Measurements from ENCODE around the gene FAM98B. TPM values are rescaled to one million over a fixed set of nuclear protein-coding genes. Genes with fewer than 3 reads are reported as not detected.

The FAM98B gene
- total RNA-seq, 6 donors from 2014 or later = 2.2 to 30.4 (median 15.8) TPM

DNA sequence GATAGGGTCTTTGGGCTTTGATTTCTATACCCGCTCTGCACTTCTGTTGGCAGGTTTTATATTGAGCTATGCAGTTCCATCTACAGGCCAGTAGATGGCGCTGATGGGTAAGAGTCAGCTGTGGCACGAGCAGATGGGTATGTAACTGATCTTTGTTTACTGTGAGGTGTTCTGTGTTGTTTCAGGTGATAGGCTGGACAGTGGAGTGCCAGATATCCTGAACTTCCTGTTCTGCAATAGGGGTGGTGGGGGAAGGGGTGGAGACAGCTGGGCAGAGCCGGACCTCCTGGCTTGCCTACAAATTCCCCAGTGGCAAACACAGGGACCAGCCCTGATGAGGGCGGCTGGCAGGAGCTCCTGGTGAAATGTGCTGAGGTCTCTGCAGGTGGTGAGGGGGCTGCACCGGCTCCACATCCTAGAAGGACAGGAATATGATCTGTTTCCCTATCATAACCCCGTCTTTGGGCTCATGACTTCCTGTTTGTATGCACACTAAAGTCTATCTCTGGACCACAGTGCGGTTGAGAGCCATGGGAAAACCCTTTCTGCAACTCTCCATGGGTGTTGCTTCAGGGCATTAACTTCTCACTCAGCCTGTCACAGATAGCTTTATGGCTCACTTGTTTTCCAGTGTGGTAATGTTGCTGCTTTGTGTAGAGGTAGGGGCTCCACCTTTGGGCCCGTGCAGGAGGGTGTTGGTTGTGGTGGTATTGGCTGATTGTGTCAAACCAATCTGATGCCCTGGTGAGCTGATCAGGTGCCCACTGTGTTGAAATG lies 13.4 kb upstream of the FAM98B start:
- ATAC-seq (ENCODE audit: low FRiP score in 2 of 2) (peak; percentile 88 to 94), DNase-seq (peak; percentile 5 to 54)
- Histone ChIP-seq H3K27me3 (no peaks in the 10 kb centered on the region), H3K27ac (no peak overlapping the region), H3K4me3 (no peak overlapping the region), H3K9me3 (peaks cover 0 to 3% (median 0%) of the 10 kb centered on the region in 4 donors), H3K4me1 (peaks cover 0 to 7% (median 3%) of the 10 kb centered on the region in 4 donors), H3K36me3 (no peaks in the 10 kb centered on the region)
- TF ChIP-seq, protein P1, sequence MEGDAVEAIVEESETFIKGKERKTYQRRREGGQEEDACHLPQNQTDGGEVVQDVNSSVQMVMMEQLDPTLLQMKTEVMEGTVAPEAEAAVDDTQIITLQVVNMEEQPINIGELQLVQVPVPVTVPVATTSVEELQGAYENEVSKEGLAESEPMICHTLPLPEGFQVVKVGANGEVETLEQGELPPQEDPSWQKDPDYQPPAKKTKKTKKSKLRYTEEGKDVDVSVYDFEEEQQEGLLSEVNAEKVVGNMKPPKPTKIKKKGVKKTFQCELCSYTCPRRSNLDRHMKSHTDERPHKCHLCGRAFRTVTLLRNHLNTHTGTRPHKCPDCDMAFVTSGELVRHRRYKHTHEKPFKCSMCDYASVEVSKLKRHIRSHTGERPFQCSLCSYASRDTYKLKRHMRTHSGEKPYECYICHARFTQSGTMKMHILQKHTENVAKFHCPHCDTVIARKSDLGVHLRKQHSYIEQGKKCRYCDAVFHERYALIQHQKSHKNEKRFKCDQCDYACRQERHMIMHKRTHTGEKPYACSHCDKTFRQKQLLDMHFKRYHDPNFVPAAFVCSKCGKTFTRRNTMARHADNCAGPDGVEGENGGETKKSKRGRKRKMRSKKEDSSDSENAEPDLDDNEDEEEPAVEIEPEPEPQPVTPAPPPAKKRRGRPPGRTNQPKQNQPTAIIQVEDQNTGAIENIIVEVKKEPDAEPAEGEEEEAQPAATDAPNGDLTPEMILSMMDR (IDR thresholded peaks at IDR 0.05) = peak; percentile 78 to 96 (median 88)
- no peak for TF ChIP-seq EP300 (IDR thresholded peaks at IDR 0.05)
- 23 to 29% methylated on average over 7 to 9 of the region's 9 CpGs for WGBS, 2 donors

DNA sequence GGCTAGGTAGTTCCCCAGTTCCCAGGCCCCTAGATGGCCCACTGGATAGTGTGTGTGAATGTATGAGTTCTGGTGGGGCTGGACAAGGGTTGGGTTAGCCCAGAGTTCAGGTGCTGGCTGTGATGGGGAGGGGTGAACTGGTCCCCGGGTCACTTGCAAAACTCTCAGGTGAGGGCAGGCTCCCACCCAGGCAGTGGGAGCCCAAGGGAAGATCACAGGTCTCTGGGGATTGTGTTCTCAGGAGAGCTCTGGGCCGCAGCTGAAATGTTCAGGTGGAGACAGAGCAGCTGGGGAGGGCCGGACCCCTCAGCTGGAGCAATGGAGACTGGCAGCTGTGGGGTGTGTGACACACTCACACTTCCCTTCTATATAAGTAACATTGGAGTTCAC lies 12.8 kb upstream of the FAM98B start:
- TF ChIP-seq POLR2AphosphoS5 (IDR thresholded peaks at IDR 0.05) (no peak), POLR2A (IDR thresholded peaks at IDR 0.05) (no peak), EP300 (IDR thresholded peaks at IDR 0.05) (no peak)
- TF ChIP-seq, protein P1 (IDR thresholded peaks at IDR 0.05) = no peak
- 91% methylated on average over 3 of the region's 3 CpGs; no CpG with 5 or more reads in 1 of the 2 donors for WGBS, 2 donors
- no peak for DNase-seq
- ATAC-seq (ENCODE audit: low FRiP score in 2 of 2) = peak in 1 of 2 donors; percentile 7
- H3K36me3 ChIP-seq = no peaks in the 10 kb centered on the region
- no peaks in the 10 kb centered on the region for H3K27me3 ChIP-seq
- H3K9me3 ChIP-seq = peaks cover 0 to 3% (median 0%) of the 10 kb centered on the region in 4 donors
- H3K4me1 ChIP-seq = peaks cover 0 to 7% (median 3%) of the 10 kb centered on the region in 4 donors
- no peak overlapping the region for H3K4me3 ChIP-seq
- no peak overlapping the region for H3K27ac ChIP-seq

DNA sequence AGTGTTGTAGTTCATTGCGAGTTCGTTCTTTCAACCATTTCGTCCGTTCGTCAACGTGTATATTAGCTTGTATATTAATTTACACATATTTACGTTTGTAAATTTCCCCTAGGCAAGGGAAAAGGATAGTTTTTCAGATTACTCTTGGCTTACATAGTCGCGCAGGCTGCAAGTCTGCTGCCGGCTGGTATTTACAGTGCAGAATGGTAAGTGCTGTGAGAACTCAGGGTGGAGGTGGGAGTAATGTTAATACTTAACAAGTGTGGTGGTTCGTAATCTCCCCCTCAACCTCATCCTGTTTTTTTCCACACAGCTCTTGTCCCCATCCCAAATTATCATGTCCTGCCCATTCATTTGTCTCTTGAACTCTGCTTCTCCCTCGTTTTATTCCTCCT lies 766 bp downstream of the FAM98B start:
- Histone ChIP-seq H3K27ac (peak overlapping the region; percentile 88 to 90 (median 88)), H3K9me3 (no peaks in the 10 kb centered on the region), H3K36me3 (no peaks in the 10 kb centered on the region), H3K4me3 (peak overlapping the region; percentile 65 to 95 (median 74)), H3K4me1 (peaks cover 9 to 25% (median 13%) of the 10 kb centered on the region in 4 donors), H3K27me3 (no peaks in the 10 kb centered on the region)
- DNase-seq = no peak
- TF ChIP-seq POLR2AphosphoS5 (IDR thresholded peaks at IDR 0.05) = no peak
- TF ChIP-seq POLR2A (IDR thresholded peaks at IDR 0.05) = no peak
- no peak for TF ChIP-seq EP300 (IDR thresholded peaks at IDR 0.05)
- TF ChIP-seq, protein P1 (IDR thresholded peaks at IDR 0.05) = no peak
- no peak for ATAC-seq (ENCODE audit: low FRiP score in 2 of 2)
- 0 to 1% methylated on average over 12 of the region's 12 CpGs for WGBS, 2 donors

DNA sequence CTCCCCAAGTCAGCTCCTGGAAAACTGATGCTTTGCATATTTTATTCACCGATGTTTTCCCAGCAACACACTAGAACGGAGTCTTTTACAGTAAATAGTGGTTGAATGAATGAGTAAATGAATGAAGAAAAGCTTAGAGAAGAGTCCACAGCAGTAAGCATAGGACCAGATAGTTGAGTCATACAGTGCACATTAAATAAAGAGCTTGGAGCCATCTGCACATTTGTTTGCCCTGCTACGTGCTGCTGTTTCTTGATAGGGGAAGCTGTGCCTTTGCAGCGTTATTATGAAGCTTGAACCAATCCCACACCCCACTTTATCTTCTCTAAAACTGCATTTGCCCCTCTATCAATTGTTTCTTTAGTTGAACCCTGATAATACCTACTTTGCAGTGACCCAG lies 1.2 kb downstream of the FAM98B start:
- no peaks in the 10 kb centered on the region for H3K27me3 ChIP-seq
- DNase-seq (no peak), ATAC-seq (ENCODE audit: low FRiP score in 2 of 2) (no peak)
- peak overlapping the region; percentile 88 to 90 (median 88) for H3K27ac ChIP-seq
- H3K4me3 ChIP-seq = peak overlapping the region; percentile 65 to 95 (median 74)
- no peaks in the 10 kb centered on the region for H3K9me3 ChIP-seq
- TF ChIP-seq, protein P1 (IDR thresholded peaks at IDR 0.05) = no peak
- TF ChIP-seq EP300 (IDR thresholded peaks at IDR 0.05) (no peak), POLR2A (IDR thresholded peaks at IDR 0.05) (no peak), POLR2AphosphoS5 (IDR thresholded peaks at IDR 0.05) (no peak)
- H3K4me1 ChIP-seq = peaks cover 9 to 29% (median 13%) of the 10 kb centered on the region in 4 donors
- no peaks in the 10 kb centered on the region for H3K36me3 ChIP-seq
- WGBS, 2 donors = 7 to 10% methylated on average over 4 of the region's 4 CpGs
